Inflammatory macrophage (primary cell): Measurements from ENCODE around the gene CEP192.
"Not testable (repeated sequence)": the region's sequence is repeated elsewhere in the genome, so short reads cannot be mapped to it uniquely, and the experiment has no call there.

Source experiments
- DNase-seq, 2 donors: peaks; one replicate each; pipeline ENCODE4 v3.0.0-alpha.2; 2020 to 2022
- total RNA-seq, 18 experiments: gene quantifications; one replicate each; lab custom pipeline; 2026; ENCODE audit warnings: mixed read lengths in 6 of 18, inconsistent platforms in 2 of 18; lab: John Stamatoyannopoulos, UW

CEP192 gene, protein sequence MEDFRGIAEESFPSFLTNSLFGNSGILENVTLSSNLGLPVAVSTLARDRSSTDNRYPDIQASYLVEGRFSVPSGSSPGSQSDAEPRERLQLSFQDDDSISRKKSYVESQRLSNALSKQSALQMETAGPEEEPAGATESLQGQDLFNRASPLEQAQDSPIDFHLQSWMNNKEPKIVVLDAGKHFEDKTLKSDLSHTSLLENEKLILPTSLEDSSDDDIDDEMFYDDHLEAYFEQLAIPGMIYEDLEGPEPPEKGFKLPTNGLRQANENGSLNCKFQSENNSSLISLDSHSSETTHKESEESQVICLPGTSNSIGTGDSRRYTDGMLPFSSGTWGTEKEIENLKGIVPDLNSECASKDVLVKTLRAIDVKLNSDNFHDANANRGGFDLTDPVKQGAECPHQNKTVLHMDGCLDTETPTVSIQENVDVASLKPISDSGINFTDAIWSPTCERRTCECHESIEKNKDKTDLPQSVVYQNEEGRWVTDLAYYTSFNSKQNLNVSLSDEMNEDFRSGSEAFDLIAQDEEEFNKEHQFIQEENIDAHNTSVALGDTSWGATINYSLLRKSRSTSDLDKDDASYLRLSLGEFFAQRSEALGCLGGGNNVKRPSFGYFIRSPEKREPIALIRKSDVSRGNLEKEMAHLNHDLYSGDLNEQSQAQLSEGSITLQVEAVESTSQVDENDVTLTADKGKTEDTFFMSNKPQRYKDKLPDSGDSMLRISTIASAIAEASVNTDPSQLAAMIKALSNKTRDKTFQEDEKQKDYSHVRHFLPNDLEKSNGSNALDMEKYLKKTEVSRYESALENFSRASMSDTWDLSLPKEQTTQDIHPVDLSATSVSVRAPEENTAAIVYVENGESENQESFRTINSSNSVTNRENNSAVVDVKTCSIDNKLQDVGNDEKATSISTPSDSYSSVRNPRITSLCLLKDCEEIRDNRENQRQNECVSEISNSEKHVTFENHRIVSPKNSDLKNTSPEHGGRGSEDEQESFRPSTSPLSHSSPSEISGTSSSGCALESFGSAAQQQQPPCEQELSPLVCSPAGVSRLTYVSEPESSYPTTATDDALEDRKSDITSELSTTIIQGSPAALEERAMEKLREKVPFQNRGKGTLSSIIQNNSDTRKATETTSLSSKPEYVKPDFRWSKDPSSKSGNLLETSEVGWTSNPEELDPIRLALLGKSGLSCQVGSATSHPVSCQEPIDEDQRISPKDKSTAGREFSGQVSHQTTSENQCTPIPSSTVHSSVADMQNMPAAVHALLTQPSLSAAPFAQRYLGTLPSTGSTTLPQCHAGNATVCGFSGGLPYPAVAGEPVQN (N-terminal part only)
- 24.3 to 124 (median 65.8) reads per million in 18 experiments for total RNA-seq

DNA sequence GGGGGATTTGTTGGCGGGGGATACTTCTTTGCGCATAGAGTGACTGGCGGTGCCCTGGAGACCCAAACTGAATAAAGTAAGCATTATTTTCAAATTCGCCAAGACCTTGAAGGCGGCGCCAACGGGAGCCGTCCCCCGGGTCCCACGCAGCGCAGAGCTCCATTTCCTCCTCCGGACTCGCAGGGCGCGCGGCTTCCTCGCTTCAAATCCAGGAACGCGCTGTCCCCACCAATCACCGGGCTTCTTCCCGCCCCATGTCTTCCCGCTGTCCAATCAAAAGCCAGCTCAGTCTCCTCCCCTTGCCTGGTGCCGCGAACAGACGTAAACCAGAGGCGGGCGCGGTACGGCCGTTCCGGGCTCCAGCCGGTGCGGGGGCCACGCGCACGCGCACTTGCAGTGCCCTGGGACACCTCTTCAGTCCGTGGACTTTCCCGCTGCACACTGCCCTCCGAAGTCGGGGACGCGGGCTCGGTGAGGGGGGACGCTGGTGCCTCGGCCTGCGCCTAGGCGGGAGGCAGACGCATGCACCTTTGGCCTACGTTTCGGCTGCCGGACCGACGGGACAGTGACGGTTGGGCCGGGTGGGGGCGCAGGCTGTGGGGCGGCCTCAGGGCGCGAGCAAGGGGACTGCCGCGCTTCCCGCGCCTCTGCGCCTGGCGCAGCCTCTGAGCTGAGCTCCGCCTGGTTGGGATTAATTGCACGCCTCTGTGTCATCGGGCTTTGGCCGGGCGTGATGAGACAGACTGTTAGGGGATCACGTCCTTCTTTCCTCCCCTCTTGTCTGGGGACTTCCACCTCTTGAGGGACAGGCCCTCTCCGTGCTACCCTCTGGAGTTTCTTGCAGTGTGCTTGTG lies at the start of gene CEP192:
Gene CEP192, plus strand, starts transcription at position 396 of the 854 bp plus-strand sequence. CDS start 8,063 bp downstream, outside the sequence.
- DNase-seq = peak; percentile 99

DNA sequence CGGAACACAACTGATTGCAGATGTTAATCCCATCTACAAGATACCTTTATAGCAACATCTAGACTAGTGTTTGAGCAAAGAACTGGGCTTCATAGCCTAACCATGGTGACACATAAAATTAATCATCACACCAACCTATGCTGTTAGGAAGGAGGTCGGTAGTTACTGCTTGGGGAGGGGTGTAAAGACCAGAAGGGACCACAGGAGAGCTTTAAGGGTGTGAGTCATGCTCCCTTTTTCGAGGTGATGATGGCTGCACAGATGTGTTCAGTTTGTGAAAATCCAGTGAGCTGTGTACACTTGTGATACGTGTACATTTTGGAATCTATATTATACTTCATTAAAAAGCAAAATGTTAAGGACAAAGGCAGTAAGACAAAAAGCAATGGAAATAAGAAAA lies 47.9 kb upstream of the CEP192 start:
- no peak for DNase-seq

DNA sequence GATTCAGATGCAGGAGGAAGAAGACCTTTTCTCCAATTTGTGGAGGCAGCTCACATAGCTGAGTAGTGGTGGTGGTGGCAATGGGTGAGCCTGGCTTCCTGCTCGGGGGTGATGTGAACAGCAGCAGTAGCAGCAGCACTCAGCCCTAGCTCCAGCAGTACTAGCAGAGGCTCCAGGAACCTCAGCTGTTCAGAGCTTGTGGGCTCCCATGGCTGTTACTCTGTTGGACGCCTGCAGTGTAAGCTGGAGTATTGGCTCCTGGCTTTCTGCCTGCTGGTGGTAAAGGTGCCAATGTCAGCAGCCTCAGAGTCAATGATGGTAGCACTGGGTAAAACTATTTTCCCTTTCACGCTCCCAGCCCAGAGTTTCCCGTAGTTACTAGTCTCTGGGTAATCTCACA lies 46.5 kb upstream of the CEP192 start:
- DNase-seq = peak; percentile 29 to 55

DNA sequence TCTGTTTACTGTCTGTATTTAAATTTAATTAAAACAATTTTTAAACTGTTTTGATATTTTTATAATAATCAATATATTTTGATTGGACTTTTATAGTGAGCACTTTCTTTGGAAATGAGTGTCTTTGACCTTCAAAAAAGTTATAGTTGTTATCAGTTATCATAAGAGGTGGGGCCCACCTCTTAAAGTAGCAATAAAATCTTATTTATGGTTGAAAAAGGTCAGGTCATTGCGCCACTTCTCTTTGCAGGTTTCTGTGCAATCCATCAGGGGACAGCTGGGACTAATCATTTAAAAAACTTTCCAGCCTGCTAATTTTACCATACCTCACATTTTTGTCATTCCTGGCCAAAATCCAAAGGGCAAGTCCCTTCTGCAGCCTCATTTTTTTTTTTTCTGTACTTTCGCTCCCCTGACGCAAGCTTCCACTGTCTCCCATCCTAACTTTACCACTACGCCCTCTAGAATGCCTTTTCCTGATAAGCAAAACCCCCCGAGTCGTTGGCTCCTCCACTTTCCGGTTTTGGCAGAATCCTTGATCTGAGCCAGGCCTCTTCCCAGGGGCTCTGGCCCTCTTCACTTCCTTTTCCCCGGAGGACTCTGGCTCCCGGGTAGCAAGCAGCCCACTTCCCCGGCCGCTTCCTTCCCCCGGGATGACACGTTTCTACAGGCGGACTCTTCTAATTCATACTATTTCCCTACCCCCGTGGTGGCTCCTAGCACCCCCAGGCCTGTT lies 44.4 kb upstream of the CEP192 start:
- peak; percentile 29 to 59 for DNase-seq

DNA sequence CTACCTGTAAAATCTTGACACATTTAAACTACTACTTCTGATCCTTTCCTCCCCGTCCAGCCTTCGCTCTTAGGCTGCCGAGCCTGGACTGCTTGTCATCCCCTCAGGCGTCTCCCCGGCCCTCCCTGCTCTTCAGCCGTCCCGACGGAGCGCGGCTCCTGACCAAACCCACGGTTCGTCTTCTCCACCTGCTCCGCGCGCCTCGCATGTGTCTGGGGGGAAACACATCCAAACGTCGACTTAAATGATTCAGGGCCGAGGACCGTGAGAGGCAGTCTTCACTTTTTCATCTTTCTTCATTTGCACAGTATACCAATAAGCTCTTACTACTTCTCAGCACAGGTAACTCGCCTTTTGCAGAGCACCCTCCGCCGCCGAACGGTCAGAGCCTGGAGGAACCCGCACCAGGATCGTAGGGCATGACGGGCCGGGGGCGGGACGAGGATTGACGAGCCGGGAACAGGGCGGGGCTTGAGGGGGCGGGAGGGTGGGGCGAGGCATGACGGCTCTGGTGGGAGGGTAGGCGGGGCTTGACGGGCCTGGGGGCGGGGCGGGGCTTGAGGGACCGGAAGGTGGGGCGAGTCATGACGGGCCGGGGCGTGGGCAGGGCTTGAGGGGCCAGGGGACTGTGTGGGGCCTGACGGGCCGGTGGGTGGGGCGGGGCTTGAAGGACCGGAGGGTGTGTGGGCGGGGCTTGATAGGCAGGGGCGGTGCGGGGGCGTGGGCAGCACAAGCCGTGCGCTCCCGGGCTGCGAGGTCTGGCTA lies 43.7 kb upstream of the CEP192 start, which contains the start of gene SEH1L:
Gene SEH1L, plus strand, starts transcription at position 727 of the 765 bp plus-strand sequence. CDS start 111 bp downstream, outside the sequence.
- peak; percentile 98 to 99 for DNase-seq

DNA sequence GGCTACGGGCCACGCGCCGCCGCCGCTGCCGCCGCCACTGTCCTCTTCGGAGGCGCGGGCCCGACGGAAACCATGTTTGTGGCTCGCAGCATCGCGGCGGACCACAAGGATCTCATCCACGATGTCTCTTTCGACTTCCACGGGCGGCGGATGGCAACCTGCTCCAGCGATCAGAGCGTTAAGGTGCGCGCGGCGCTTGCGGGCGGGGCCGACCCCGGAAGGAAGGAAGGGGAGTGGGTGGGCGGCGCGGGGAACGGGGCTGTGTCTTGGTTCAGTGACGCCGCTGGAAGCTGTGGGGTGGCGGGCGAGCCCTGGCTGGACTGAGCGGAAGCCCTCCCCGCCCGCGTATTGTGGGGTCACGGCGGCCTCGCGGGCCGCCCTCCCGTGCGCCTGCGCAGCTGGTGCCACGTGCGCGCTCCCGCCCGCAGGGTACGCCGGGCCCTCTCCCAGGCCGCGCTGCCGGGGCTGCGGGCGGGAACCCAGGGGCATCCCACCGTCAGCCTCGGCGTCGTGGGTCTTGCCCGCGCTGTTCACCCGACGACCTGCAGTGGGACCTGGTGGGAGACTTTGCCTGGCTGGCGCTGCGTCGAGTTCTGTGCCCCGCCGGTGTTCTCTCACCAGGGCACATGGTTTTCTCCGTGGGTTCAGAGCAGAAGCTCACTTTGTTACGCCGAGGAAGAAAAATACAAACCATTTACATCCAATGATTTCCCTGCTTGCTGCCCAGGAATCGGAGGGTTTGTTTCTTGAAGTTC lies 42.9 kb upstream of the CEP192 start:
- peak; percentile 94 to 96 for DNase-seq

DNA sequence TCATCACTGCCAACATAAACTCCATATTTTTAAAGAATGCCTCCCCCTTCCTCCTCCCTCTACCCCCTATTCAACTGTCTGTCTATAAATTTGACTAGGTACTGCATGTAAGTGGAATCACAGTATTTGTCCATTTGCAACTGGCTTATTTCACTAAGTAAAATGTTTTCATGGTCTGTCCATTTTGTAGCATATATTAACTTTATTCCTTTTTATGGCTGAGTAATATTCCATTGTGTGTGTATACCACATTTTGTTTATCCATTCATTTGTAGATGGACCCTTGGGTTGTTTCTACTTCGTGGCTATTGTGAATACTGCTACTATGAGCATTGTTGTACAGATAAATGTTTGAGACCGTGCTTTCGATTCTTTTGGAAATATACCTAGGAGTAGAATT lies 32.7 kb upstream of the CEP192 start:
- DNase-seq = no peak

DNA sequence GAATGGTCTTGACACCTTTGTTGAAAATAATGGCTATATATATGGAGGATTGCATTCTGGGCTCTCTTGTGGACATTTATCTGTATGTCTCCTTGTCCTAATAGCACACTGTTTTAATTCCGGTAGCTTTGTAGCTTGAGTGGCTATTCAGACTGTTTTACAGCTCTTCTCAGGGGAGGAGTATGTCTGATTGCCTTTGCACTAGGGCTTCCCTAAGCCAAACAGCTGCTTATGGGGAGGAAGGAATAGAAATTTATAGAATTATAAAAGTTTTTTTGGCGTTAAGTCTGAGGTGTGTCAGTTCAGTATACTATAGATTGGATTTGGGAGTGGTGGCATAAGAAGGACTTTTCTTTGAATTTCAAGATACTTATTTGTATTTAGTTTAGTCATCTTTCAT lies 30.8 kb upstream of the CEP192 start:
- no peak for DNase-seq

DNA sequence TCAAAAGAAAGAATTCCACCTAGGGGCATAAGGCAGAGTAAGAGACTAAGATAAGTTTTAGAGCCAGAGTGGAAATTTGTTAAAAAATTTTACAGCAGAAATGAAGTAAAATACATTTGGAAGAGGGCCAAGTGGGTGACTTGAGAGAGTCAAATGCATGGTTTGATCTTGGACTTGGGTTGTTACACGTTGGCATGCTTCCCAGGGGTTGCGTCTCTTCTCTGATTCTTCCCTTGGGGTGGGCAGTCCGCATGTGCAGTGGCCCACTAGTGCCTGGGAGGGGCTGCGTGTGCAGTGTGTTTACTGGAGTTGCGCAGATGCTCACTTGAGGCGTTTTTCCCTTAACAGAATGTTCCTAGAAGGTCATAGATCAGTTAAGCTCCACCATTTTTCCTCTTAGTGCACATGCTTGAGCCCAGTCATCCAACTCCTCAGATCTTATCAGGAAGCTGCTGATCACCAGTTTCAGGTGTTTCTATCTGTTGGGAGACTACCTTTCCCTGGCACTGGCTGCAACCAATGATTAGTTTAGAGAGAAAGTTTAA lies 30.2 kb upstream of the CEP192 start:
- no peak for DNase-seq

DNA sequence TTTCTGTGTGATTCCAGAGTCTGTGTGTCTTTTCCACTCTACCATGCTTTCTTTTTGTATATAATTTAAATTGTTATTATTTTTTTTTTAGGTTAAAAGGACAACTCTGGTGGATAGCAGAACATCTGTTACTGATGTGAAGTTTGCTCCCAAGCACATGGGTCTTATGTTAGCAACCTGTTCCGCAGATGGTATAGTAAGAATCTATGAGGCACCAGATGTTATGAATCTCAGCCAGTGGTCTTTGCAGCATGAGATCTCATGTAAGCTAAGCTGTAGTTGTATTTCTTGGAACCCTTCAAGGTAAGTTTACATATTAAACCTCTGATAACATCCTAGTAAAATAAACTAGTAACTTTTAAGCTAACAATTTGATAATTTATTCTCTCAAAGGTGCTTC lies 28.1 kb upstream of the CEP192 start:
- no peak for DNase-seq

DNA sequence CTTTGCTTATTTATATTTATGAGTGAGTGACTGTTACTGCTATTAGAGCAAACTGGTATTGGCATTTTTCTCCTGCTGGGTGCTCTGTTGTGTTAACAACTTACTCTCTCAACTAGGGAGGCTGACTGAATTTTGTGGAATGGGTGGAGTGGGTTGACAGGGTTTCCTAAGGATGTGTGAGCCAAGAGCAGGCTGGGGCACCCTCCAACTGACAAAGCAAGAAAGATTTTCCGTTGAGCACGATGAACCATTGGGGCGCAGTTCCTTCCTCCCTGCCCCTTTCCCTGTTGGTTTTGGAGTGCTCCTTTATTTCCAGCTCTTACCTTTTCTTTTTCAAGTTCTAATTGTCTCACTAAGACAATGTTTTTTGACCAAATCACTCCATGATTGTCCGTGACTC lies 23.0 kb upstream of the CEP192 start:
- DNase-seq = no peak

DNA sequence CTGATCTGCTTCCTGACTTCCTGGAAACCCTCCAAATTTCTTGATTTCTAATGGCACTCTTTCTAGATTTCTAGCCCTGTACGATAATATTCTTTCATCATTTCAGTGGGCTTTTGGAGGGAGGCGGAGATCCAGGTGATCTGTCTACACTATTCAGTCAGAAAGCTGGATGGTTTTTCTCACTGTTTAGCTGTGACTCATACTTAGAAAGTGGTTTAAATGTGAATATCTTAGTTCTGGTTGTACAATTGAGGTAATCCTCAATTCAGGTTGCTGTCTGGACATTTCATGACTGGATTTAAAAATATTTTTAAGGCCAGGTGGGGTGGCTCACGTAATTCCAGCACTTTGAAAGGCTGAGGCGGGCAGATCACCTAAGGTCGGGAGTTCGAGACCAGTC lies 22.5 kb upstream of the CEP192 start:
- no peak for DNase-seq

DNA sequence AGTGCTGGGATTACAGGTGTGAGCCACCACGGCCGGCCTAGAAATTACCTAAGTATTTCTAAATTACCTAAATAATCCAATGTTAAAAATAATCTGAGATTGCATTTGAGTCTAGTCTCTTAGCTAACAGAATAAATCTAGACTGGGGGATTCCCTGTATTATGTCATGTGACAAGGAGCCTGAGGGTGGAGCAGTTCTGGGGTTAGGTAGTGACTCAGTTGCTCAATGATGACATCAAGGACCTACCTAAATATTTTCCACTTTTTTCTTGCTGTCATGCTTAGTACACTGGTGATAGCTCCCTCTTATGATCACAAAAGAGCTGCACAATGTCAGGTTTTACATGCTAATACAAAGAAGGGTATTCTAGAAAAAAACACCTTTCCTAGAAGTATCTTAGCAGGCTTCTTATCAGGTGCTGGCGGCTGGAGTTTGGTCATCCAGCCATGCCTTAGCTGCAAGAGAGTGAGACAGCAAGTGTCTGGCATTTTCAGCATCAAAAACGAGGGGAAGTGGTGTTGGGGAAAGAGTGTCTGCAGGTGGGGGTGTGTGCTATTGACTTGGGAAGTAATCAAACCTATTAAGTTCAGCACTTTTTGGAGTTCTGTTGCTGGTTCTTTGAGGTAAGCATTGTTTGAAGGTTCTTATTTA lies 17.5 kb upstream of the CEP192 start:
- no peak for DNase-seq

DNA sequence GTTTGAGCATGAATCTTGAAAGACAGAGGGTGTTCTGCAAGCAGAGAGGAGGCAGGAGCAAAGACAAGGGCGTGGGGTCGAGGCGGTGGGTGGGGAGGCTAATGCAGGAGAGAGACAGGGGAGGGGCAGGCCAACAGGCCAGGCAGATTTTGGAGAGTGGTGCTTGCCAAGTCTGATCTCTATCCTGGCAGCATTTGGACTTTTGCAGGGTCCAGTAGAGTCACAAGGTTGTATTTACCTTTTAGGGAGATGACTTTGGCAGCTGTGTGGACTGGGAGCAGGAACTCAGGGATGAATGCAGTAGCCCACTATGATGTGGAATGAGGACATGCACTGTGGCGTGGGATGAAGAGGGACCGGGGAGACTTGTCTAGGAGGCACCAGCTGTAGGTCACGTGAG lies 15.7 kb upstream of the CEP192 start:
- DNase-seq = no peak

DNA sequence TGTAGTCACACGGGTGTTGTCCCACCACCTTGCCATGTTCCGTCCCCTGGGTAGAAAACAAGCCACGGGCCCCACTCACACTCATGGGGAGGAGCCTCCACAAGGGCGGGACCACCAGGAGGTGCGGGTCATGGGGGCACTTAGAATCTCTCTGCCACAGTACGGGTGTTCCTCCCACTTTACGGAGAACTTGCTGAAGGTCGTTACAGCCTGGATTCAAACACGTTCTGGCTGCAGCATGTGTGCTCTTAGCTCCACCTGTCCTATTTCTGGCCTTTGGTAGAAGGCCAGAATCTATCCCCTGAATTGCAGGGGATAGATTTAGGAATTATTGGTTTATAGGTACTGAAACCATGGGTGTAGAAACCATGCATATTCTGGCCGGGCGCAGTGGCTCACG lies 14.9 kb upstream of the CEP192 start:
- DNase-seq = no peak

DNA sequence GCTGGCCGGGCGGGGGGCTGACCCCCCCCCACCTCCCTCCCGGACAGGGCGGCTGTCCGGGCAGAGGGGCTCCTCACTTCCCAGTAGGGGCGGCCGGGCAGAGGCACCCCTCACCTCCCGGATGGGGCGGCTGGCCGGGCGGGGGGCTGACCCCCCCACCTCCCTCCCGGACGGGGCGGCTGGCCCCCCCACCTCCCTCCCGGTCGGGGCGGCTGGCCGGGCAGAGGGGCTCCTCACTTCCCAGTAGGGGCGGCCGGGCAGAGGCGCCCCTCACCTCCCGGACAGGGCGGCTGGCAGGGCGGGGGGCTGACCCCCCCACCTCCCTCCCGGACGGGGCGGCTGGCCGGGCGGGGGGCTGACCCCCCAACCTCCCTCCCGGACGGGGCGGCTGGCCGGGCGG lies 11.1 kb upstream of the CEP192 start:
- DNase-seq = not testable (repeated sequence)

DNA sequence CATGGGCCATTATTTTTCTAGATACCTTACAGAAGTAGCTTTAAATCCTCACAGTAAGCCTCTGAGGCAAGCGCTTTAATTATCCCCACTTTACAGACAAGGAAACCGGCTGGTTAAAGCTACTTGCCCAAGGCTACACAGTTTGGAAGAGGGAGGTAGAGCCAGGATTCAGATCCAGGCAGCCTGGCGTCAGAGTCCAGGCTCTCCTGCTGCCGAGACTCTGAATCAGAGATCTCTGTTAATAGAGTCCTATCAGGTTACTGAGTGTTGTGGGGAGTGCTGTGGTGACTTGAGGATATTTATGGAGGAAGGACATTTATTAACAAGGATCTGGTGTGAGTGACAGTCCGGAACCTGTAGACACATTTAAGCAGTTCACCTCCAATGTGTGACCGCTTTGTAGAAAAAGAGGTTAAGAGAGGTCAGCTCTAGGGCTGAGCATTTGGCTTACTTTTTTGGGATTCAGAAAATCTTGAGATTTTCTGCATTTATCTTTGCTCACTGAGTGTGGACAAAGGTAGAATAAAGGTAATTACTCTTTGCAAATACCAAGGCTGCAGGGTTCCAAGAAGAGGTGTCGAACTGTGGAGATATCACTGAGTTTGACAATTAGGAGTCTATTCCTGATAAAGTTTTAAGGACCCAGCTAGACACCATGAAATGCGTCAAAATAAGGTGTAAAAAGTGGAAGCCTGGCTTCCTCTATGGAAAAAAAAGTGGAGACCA lies 1.6 kb upstream of the CEP192 start:
- no peak for DNase-seq

DNA sequence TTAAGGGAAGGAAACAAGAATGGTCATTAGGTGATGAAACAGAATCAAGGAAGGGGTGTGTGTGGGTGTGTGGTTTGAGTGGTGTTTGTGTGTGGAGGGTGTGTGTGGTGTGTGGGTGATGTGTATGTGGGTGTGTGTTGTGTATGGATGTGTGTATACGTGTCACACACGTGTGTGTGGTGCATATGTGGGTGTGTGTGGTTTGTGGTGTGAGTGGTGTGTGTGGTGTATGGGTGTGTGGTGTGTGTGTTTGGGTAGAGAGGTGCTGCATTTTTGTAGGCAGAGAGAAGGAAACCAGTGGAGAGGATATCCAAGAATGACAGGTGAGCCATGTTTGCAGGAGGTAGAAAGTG lies 1.1 kb upstream of the CEP192 start:
- DNase-seq = peak; percentile 58 to 69
